Retinal pigment epithelial cell (primary cell): Measurements from ENCODE around the gene ZW10.
"Not testable (repeated sequence)": the region's sequence is repeated elsewhere in the genome, so short reads cannot be mapped to it uniquely, and the experiment has no call there.

Experiments used
- DNase-seq: peaks from one replicate; pipeline ENCODE4 v3.0.0-alpha.2; 2010; ENCODE audit warnings: low read depth
- H3K4me3 ChIP-seq: 2 replicates; pipeline ENCODE4 v1.5.1; 2011; ENCODE audit warnings: mild to moderate bottlenecking, low read length, control low read depth, moderate library complexity
- CTCF ChIP-seq: conservative IDR thresholded peaks from 2 replicates; pipeline ENCODE4 v1.5.1; 2011; ENCODE audit warnings: low read depth, low read length, control low read depth, inconsistent platforms

ZW10 gene

GRCh38 chr11:113779496-113779895 is 6.0 kb upstream of the ZW10 start, which contains the start of gene CLDN25:
CLDN25 (plus strand) TSS chr11:113779796; CDS start chr11:113779796, 0 bp downstream.
- DNase-seq: no peak
- no peak within 1 kb of the TSS for H3K4me3 ChIP-seq
- no peak for TF ChIP-seq CTCF

- peak overlapping the region; percentile 21 for H3K4me3 ChIP-seq
- TF ChIP-seq CTCF: no peak
- peak; percentile 67 for DNase-seq
Measured at GRCh38 chr11:113778111-113778910, 4.8 kb upstream of the ZW10 start.

GRCh38 chr11:113774174-113774503 is 647 bp upstream of the ZW10 start:
- no peak for TF ChIP-seq CTCF
- peak overlapping the region; percentile 97 for H3K4me3 ChIP-seq
- no peak for DNase-seq

GRCh38 chr11:113773092-113773415 is 438 bp downstream of the ZW10 start:
- peak overlapping the region; percentile 97 for H3K4me3 ChIP-seq
- DNase-seq: no peak
- TF ChIP-seq CTCF: no peak

GRCh38 chr11:113771964-113772363 is 1.5 kb downstream of the ZW10 start:
- no peak for TF ChIP-seq CTCF
- DNase-seq: no peak
- H3K4me3 ChIP-seq: no peak overlapping the region

- H3K4me3 ChIP-seq: no peak overlapping the region
- DNase-seq: no peak
- TF ChIP-seq CTCF: no peak
Measured at GRCh38 chr11:113764527-113765219, 8.8 kb downstream of the ZW10 start.

GRCh38 chr11:113763040-113763439 is 10.5 kb downstream of the ZW10 start:
- not testable (repeated sequence) for DNase-seq, H3K4me3 ChIP-seq
